GM12873 (cell line): ENCODE data around the gene PHEX.

Experiments
- TF ChIP-seq, protein P1 (sequence below): IDR thresholded peaks from 2 replicates; pipeline ENCODE4 v1.5.1; 2012; ENCODE audit warnings: low read depth, mild to moderate bottlenecking, moderate library complexity, low read length, control low read depth; ENCODE audit not compliant: insufficient read depth; ENCODE audit errors: missing control alignments

The PHEX gene

DNA sequence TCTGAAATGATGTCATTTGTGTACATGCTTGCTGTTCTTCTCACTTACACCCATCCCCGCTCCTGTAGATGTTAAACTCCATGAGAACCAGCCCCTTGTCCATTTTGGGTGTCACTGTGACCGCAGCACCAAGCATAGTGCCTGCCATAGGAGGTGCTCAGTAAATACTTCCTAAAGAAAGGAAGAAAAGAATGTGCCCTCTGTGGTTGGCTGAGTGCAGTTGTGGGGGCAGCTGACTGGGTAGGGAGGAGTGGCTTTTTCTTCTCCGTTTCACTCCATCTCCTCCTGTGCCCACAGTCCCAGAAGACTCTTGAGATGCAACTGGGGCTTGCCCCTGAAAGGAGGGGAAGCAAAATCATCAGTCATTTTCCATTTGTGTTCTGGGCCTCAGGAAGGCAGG is 25.5 kb downstream of the PHEX start:
- TF ChIP-seq, protein P1, sequence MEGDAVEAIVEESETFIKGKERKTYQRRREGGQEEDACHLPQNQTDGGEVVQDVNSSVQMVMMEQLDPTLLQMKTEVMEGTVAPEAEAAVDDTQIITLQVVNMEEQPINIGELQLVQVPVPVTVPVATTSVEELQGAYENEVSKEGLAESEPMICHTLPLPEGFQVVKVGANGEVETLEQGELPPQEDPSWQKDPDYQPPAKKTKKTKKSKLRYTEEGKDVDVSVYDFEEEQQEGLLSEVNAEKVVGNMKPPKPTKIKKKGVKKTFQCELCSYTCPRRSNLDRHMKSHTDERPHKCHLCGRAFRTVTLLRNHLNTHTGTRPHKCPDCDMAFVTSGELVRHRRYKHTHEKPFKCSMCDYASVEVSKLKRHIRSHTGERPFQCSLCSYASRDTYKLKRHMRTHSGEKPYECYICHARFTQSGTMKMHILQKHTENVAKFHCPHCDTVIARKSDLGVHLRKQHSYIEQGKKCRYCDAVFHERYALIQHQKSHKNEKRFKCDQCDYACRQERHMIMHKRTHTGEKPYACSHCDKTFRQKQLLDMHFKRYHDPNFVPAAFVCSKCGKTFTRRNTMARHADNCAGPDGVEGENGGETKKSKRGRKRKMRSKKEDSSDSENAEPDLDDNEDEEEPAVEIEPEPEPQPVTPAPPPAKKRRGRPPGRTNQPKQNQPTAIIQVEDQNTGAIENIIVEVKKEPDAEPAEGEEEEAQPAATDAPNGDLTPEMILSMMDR, result no peak

DNA sequence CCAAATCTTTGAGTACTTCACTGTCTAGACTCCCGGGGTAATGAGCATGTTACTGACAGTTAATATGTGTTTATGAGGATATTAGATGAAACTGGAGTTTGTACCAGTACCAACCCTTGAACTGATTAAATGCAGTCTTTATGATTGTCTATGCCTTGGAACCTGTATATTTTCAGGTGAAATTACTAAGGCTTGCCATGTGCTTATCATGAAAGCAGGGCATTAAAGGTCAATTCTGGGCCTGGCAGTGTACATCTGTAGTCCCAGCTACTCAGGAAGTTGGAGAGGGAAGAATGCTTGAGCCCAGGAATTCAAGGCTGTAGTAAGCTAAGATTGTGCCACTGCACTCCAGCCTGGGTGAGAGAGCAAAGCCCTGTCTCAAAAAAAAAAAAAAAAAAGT is 27.6 kb downstream of the PHEX start:
- TF ChIP-seq, protein P1, result no peak

DNA sequence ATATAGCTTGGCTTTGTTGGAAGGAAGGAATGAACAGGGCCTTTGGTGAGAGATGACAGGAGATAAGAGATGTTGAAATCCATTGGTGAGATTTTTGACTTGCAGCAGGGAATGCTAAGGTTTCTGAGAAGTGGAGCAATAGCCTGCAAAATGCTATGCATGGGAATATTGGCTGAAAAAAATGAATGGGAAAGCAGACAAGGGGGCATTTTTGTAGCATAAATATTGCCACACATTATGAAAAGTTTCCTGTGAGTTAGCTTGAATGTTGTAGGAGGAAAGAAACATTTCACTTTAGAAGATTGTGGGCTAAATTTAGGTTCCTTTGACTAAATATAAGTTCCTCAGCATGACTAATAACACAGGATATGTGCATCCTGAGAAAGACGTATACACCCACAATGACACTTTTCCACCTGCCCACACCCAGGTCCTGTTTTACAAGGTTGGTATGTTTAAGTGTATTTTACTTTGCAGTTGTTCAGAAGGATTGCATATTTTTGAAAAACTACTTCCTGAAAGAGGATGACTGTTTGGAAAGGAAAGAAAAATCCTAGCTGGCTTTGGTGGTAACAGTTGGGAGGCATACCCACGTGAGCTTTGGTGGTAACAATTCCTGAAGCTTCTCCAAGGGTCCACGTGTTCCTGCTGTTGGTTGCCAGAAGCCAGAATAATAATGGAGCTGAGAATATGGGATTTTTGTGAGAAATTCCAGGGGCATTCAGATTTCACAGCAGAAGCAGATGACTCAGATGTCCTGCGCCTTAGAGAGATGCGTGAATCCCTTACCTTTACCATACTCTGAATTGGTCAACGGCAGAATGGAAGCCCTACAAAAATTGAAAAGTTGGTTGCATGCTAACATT is 28.5 kb downstream of the PHEX start:
- TF ChIP-seq, protein P1, result no peak

DNA sequence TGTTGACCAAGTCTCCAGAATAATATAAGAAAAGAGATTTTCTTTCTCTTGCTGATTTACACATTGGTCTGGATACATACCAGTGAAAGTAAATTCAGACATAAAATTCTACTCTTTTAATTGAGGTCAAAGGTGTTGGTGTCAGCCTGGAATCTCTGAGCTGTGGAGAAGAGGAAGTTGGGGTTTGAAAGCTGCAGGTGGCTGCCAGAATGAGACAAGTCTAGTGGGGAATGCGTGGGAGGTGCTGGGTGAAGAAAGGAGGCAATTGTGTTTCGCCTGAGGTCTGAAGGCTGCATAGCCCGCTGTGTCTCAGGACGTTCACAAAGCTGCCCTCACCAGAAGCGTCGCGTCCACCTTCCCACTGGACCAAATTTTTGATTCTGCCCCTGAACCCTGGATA is 31.2 kb downstream of the PHEX start:
- TF ChIP-seq, protein P1, result no peak

DNA sequence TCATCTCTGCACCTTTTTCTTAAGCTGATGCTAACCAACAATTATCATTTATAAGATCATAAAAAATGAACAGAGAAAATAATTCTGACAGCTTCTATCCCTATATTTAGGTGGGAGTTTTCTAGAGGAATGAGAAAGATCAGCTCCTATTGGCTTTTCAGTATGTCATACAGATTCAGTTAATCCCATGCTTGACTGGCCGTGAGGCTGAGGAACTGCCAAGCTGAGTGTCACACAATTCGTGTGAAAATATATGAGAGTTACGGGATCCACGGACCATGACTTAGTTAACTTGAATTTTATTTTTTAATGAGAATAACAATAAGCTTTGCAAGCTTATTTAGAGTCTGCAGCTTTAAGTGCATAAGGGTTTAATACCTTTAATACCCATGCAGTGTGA is 37.5 kb downstream of the PHEX start:
- TF ChIP-seq, protein P1, result no peak

DNA sequence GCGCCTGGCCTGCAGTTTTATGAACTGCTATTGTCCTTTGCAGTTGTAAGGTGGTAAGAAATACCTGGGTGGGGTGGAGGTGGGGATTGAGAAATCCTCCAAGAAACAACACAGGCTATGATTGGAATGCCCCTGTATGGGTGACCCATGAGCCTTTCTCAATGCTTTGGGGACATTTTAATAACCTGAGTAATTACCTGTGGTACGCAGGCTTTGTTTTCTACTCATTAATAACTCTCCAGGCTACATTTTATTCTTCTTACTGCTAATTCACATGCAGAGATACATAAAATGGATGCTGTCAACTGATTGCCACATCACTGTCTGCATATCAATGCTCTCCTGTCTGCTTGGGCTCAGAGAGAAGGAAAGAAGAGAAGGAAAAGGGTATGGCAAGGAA is 41.8 kb downstream of the PHEX start:
- TF ChIP-seq, protein P1, result no peak

DNA sequence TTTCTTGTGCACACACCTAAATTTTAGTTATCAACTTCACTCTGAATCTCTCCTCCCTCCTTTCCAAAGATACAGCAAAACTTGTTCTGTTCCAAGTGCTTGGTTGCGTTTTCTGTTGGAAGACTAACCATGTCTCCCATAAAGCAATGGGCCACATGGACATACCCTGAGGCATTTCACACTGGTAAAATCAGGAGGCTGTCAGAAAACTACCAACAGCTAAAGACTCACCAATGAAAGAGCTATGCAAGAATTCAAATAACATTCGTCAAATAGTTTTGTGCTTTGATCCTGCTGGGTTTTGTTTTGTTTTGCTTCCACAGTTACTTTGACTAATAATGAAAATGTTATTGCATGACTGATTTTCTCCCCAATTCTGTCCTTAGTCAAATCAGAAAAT is 46.0 kb downstream of the PHEX start:
- TF ChIP-seq, protein P1, result no peak
